Stimulated activated CD8-positive, alpha-beta memory T cell treated with anti-CD3 and anti-CD28 coated beads, Interleukin-7, amount 100 ng/mL, for 4 hours (primary cell): ENCODE measurements around the gene SMIM5.

ENCODE experiments used
- DNase-seq, 2 donors: peaks; one replicate each; pipeline ENCODE4 v3.0.0-alpha.2; 2020; ENCODE audit warnings: low read depth in 2 of 2

Gene SMIM5

DNA sequence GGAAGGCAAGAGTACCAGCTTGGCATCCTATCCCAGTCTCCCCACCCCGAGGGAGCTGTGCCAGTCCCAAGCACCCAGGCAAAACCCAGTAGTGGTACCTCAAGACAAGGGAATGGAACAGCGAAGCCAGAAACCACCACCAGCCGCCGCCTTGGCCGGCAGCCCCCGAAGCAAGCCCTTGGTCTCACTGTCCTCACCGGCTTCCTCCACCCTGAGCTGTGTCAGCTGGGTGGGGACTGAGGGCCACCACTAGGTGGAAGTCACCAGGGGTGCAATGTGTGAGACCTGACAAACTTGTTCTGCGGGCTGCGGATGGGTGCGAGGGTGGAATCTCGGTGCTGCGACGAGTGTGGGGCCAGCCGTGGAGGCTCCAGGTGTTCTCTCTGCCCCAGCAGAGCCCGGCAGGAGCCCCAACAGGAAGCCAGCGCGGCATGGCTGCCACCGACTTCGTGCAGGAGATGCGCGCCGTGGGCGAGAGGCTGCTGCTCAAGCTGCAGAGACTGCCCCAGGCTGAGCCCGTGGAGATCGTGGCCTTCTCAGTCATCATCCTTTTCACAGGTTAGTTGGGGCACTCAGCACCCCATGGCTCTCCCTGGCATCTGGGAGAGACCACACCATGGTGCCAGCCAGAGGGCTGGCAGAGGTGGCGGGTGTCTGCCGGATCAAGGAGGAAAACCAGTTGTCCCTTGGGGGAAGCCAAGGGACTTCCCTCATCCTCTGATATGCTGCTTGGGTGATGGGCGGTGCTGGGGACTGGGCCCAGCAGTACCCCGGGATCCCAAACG, 6.7 kb downstream of the SMIM5 start:
- no peak for DNase-seq

DNA sequence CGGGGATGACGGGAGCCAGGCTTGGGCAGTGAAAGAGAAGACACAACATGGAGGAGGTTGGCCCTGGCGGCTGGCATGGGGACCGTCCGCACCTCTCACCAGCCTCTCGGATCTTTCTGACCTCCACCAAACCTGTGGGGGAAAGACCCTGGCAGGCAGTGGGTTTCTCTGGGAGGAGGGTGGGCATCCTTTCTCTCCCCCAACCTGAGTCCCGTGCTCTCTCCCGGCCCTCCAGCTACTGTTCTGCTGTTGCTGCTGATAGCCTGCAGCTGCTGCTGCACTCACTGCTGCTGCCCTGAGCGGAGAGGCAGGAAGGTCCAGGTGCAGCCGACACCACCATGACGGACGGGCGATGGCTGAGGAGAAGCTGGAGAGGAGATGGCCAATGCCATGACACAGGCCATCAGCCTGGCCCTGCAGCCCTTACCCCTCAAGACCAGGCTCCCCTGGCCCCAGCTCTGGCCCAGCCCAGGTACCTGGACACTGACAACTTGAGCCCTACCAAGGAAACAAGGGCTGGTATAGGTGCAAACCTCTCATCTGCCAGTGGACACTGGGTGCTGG, 7.4 kb downstream of the SMIM5 start:
- no peak for DNase-seq

DNA sequence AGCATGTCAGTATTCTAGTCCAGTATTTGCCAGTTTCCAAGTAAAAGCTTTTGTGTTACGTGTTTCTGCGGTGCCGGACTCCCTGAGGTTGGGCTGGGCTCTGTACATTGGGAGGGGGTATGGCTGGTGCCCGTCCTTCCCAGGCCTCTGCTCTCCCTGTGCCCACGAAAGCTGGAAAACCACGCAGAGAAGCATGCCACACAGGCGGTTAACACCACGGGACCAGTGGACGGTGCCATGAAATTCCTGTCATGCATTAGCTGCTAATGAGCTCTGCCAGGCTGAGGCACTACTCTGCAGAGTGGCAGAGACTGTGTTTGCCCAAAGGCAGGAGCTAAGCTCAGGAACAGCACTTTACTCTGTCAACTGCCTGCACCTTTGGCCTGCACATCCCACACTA, 8.1 kb downstream of the SMIM5 start:
- no peak for DNase-seq

DNA sequence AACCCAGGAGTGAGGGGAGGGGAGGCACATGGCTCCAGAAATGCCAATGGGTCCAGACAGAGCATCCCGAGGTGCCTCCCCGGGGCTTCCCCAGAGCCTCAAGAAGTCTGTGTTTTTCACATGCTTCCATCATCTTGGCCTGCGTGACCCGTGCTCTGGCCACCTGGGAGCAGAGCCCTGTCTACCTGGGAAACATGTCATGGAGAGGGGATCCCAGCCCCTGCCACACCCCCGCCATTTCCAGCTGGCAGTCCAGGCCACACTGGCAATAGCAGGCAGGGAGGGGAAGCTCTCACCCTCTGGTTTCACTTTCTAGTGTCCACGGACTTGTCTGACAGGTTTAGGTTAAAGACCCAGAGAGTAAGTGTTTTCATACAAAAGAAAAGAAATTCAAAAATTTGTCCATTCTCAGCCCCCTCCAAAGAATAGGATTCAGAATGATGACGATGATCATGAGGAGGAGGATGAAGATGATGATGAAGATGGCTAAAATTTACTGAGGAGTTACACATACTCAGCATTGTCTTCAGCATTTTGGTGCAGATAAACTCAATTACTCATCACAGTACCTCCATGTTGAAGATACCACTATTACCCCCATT, 9.0 kb downstream of the SMIM5 start:
- DNase-seq, result no peak

DNA sequence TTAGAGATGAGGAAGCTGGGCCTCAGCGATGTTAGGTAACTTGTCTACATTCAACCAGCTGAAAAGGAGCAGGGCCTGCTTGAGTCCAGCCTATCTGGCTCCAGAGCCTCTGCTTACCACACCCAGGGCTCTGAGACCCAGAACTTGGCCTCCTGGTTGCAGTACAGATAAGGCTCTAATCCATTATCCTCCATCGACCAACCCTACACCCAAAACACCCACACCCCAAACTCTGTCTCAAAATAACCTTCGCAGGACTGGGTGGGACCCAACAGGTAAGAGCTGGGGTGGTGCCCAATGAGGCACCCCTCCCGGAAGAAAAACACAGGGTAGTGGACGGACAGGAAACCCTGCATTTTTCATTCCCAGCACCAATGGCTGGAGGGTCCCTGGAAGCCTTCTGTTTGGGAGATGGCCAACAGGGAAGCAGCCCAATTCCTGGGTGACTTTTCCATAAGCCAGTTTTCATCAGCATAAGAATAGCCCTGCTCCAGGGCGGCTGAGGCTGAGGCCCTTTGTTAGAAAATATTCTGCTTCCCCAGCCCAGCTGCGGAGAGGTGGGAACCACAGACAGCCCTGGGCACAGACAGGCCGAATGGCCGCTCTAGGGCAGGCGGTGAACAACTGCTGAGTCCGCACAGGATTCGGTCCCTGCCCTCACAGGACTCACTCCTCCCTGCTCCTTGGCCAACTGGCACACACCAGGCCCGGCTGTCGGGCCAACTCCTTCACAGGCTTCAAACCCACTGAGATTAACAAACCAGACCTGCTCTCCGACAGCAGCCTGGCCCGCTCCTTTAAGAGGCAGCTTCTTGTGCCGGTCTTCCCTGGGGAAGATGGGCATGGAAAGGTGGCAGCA, 9.8 kb downstream of the SMIM5 start:
- DNase-seq, result no peak

DNA sequence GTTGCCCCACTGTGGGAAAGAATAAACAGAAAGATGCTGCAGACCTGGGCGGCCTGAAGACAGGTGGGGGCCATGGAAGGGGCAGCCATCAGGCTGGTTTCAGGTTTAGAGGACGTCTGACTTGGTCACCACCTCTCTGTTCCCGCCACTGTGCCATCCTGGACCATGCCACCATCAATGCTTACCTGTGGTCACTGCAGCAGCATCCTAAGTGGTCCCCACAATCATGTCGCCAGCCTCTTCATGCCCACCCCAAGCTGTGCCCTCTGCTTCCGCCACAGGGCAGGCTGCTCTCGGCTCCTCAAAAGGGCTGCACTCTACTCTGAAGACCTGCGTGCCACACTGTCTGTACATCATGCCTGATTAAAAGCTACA, 10.4 kb downstream of the SMIM5 start:
- DNase-seq, result no peak

DNA sequence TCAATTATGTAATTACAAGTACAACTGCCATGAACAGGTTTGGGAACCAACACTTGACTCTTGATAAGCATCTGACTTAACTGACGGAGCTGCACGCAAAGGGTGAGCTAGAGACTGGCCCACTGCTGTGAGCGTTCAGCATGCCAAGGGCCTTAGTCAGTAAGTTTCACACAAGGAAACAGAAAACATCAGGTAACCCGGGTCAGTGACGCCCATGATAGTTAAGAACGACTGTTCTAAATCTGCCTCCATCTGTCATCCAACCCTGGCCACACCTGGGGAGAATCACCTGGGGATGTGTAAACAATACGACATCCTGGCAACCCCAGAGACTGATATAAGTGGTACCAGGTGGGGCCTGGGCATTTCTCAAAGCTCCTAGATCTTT, 12.3 kb downstream of the SMIM5 start:
- no peak for DNase-seq

DNA sequence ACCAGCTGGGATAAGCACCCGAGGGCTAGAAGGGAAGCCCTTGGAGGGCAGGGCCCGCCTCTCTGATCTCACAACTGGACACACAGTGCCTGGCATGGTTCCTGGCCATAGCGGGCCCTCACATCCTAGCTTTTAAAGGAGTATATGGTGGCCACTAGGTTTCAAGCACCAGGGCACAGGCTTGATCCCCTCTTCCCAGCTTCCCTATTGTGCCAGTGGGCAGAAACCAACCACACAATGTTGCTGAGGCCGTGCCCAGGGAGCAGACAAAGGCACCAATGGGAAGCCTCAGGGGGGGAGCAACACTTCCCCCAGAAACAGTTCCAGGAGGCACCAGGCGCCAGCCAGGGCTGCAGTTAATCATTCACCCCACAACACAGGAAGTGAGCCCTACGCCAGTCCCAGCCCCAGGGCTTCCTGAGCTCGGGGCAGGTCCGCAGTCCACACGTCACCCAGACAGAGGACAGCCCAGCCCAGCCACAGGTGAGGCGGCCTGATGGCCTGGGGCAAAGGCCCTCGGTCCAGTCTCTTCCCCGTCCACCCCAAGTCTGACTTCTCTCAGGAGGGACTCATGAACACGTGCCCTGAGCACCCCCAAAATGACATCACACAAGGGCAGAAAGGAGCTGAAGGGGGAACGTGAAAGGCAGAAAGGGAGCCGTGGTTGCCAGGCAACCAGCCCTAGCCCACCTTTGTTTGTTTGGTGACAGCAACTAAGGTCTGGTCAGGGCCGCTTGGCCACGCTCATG, 12.8 kb downstream of the SMIM5 start:
- DNase-seq, result no peak

DNA sequence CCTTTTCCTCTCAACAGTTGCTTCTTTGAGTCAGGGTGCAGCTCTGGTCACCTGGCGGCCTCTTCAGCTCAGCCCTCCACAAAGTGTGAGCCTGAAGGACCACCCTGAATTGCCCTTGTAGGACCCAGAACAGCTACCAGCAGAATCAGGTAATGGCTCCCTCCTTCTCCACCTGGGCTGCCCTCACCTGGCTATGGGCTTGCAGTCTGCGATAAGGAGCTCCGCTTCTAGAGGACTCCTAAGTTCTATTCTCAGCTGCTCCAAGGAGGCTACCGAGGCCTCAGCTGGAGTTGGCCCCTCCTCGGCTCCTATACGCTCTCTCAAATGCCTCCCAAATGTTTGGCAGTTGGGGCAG, 13.4 kb downstream of the SMIM5 start:
- DNase-seq, result no peak

DNA sequence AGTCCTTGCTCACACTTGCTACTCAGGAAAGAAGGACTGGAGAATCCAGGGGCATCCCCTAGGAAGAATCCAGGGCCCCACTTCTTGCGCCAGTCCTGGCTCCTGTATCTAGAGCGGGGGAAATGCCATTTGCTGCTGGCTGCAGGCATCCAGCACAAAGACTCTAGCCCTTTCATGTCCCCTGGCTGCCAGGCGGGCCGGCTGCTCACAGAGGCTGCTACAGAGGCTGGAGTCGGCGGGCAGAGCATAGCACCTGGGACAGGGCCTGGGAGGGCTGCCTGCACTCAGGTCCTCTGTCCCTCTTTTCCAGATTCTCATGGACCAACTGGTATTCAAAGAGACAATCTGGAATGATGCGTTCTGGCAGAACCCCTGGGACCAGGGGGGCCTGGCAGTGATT, 13.8 kb downstream of the SMIM5 start:
- no peak for DNase-seq

DNA sequence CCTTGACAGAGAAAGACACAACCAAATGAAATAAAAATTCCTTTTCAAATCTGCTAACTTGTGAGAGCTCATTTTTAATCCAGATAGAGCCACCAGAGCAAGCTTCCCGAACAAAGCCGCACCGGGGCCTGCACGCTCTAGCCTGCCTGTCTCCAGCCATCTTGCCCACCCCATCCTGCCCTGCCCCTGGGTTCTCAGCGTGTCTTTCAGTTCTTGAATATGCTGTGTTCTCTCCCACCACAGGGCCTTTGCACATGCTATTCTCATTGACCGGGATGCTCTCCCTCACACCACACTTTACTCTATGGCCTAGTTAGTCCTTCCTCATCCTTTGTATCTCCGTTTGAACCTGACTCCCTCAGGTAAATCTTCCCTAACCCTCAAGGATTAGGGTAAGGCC, 14.7 kb downstream of the SMIM5 start:
- DNase-seq, result no peak

DNA sequence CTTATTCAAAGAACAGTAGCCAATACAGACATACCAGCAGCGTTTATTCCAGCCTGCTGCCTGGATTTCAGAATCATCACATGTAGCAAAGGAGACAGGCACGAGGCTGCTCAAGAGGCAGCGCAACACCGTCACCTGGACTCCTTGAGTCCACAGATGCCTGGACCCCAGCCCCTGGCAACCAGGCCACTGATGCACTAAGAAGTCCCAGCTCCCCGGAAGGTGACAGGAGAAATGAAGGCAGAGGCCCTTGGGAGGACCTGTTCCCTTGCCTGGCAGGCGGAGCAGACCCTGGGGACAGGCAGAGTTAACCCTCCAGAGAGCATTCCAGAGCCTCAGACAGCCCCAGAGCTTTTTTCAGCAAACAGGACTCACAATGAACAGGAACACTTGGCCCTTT, 16.5 kb downstream of the SMIM5 start:
- no peak for DNase-seq

DNA sequence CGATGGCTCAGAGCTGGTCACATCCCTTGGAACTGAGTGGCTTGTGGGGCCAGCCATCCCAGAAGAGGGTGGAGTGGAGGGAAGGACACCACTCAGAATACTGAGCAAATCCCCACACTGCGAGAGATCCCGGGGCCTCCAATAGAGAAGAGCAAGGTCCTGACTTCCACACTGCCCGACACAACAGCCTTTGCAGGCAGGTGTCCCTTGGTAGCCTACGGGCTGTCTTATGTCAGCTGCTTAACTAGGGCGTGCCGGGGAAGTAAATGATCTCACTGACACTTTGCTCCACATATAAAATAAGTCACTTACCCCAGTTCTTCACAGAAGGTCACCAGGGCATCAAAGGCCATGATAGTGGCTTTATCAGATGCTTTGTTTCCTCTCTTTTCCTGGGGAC, 17.6 kb downstream of the SMIM5 start:
- no peak for DNase-seq

DNA sequence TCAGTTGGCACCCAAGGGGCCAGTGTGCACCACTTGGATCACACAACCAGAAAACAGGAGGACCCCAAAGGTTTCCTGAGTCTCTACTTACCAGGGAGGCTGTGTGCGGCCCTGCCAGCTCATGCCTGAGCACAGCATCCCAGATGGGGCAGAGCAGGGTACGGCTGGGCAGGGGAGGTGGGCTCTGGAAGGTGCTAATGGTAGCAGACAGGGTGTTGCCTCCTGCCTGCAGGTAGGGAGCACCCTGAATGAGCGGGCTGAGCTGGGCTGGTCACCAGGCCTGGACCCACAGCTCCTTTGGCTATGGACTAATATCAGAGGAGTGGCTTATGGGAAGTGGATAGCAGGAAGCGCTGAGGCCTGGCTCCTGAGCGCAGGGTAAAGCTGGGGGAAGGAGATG, 19.1 kb downstream of the SMIM5 start:
- DNase-seq, result no peak

DNA sequence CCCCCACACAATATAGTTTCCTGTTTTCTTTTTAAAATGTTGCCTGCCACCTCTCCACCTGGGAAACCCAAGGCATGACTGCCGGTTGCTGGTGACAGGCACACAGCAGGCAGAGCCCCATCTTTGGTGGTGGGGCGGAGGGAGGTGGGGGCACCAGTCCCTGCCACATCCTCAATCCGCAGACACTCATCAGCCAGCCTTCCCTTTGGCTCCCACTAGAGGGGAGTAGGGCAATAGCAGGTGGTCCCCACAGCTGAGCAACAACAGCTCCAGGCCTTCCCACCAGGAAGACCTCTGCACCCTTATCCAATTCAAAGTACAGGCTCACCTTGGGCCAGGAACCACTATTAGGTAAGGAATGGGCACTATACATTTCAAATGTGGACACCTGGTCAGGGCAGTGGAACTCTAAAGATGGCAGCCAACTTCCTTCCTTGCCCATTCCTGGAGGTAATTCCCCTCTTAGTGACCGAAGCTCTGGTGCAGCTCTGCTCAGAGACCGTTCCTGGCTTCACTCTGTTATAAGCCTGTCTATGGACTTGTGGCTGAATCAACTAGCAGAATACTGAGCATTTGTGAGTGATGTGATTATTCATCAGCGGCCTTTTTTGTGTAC, 19.8 kb downstream of the SMIM5 start:
- no peak for DNase-seq

DNA sequence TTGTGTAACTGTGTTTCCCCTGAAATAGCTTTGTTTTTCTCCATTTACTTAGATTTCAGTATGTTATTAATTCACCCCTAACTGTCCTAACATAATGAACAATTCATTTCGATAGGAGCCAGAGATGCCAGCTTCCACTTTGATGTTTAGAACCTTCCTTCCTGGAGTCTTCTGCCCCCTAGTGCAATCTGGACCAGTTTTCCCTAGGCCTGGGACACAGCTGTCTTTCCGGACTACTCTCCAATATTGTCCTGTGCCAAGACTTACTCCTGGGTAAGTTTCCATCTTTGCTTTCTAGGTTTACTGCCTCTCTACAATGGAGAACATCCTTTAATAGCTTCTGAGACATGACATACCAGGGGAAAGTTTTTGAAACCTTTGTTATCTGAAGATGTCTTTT, 20.9 kb downstream of the SMIM5 start:
- DNase-seq, result no peak

DNA sequence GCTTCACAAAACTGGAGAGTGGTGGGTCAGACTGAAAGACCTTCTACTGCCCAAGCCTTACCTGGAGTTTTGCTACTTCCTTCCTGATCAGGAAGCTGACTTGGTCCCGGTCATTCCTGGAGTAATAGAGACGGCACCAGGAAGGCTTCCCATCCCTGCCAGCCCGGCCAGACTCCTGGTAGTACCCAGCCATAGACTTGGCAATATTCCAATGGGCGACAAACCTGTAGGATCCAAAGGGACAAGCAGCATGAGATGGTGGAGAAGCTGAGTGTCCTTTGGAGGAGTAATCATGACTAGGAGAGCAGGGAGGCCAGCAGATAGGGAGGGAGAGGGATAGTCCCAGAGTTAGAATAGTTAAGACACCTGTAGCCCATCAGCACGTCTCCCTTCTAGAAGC, 25.0 kb downstream of the SMIM5 start:
- no peak for DNase-seq

DNA sequence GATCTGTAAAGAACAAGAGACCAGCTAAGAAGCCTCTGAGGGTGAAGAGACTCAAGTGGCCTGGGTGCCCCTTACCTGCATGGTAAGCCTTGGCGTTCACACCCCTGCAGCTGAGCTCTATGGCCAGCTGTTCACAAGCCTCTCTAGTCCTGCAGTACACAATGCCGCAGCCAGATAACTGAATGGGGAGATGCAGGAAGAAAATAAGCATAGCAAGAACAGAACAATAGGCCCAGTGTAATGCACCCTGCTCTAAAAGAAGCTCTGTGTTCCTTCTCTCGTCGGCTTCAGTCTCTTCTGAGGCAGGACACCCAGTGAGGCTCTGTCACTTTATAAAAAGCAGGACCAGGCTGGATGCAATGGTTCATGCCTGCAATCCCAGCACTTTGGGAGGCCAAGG, 28.3 kb downstream of the SMIM5 start:
- DNase-seq, result no peak

DNA sequence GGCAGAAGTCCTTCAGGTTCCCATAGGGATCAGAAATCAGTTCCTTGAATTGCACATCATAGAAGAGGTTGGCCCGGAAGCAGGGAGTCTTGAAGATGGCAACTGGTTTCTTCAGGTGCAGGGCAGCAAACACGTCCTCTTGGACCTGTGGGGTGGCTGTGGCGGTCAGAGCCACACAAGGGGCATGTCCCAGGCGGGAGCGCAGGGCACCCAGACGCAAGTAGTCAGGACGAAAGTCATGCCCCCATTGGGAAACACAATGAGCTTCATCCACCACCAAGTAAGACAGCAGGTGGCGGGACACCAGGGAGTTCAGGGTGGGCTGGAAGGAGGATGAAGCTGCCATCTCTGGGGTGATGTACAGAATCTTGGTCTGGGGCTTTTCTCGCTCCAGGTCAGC, 29.3 kb downstream of the SMIM5 start:
- no peak for DNase-seq

DNA sequence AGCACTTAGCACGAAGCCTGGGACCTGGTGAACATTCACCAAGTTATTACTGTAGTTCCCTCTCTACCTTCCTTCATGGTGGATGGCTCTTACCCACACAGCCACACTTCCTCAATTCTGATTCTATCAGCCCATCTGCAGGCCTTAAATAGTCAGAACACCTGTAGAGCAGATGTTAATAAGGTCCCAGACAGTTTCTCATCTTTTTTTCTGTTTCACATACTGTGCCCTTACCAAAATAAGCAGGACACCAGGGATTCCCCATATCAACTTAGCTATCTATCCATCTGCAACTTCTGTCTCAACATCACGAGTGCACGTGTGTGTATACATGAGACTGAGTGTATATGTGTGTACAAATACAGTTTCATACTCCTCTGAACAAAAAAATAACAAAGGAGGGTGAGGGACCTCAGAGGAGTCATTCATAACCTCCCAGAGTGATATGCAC, 30.9 kb downstream of the SMIM5 start:
- DNase-seq, result no peak

DNA sequence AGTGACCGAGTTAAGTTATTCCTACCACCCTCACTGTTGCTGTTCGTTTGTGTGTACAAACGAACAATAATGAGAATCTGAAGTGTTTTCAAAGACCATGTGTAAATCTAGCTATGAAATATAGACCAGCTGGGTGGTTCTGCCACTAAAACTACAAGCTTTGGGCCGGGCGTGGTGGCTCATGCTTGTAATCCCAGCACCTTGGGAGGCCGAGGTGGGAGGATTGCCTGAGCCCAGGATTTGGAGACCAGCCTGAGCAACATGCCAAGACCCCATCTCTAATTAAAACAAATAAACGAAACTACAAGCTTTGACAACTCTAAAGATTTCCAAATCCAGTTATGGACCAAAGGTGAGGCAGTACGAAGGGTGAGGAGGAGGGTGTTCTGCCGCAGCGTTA, 32.7 kb downstream of the SMIM5 start:
- DNase-seq, result no peak
